Ovary (tissue), 10 donors: ENCODE results near the gene TACO1. TPM values are rescaled to one million over a fixed set of nuclear protein-coding genes. Genes with fewer than 3 reads are reported as not detected.

Experiments
- DNase-seq, 5 donors: peaks; one replicate each; pipeline ENCODE4 v3.0.0-alpha.2; 2019 to 2020
- H3K27ac ChIP-seq, 2 donors: fragments of 200-600 bp; one replicate each; pipeline versions ENCODE4 v1.5.1 to v1.8.0; 2019 to 2022
- H3K27me3 ChIP-seq: fragments of 200-600 bp; one replicate; pipeline ENCODE4 v1.8.0; 2022
- H3K36me3 ChIP-seq: fragments of 200-600 bp; sonication (generic); one replicate; pipeline ENCODE4 v1.5.1; 2019
- H3K4me1 ChIP-seq: one replicate; pipeline ENCODE4 v1.8.1; 2013; ENCODE audit warnings: mild to moderate bottlenecking, moderate library complexity; ENCODE audit not compliant: insufficient read depth
- H3K4me3 ChIP-seq: fragments of 200-600 bp; sonication (generic); one replicate; pipeline ENCODE4 v1.5.1; 2017
- H3K9me3 ChIP-seq, 2 donors: fragments of 200-600 bp in 1 of 2; sonication (generic) in 1 of 2; one replicate each; pipeline versions ENCODE4 v1.5.1 to v1.8.1; 2013 to 2019; ENCODE audit warnings: mild to moderate bottlenecking in 1 of 2, moderate library complexity in 1 of 2
- EP300 ChIP-seq: sonication (generic); formaldehyde crosslinking; IDR thresholded peaks from one replicate; pipeline ENCODE4 v1.6.1; 2017; ENCODE audit warnings: antibody characterized with exemption
- POLR2A ChIP-seq: fragments of 450-650 bp; IDR thresholded peaks from one replicate; pipeline ENCODE4 v1.6.1; 2017; ENCODE audit warnings: antibody characterized with exemption, mild to moderate bottlenecking, moderate library complexity
- WGBS, 3 donors: extraction: QIAGEN DNeasy Blood & Tissue Kit in 1 of 3; methylation state at CpG; one replicate each; pipeline versions ENCODE4 v1.1.5 to v1.1.7; 2013 to 2017; 5-methylcytosine and 5-hydroxymethylcytosine counted together
- intact Hi-C, 4 donors: fragments of 100-400 bp; cut with DNase I; formaldehyde crosslinking; loops; one replicate each; pipeline versions ENCODE4 v1.11.0 to v1.15.1; 2022 to 2023
- long read RNA-seq, 3 donors: library from polyadenylated mRNA in 2 of 3; unstranded in 2 of 3; transcript quantifications; one replicate each; pipeline ENCODE4 v2.0.0 and lab custom pipeline, GENCODE V29; 2021 to 2026
- polyA plus RNA-seq, 2 donors: library from polyadenylated mRNA; stranded (reverse); fragments of 200-250 nt in 1 of 2; fragments of 350-450 nt in 1 of 2; fragmentation: Illumina TruSeq in 1 of 2; extraction: RNeasy Lipid Tissue Mini Kit (QIAGEN cat#74804) in 1 of 2; gene quantifications; one replicate each; pipeline ENCODE4 v1.2.3, GENCODE V29; 2013 to 2014
- total RNA-seq, 7 donors: library from RNA; depleted of rRNA in 2 of 7; stranded (reverse); fragments of >200 nt in 2 of 7; fragmentation: NEBNext Ultra II Directional in 3 of 7; extraction: Animal tissue kit (Norgen Biotek cat#: 25700) in 3 of 7; gene quantifications; one replicate each; pipeline versions ENCODE4 v1.1.0 to v1.2.4, GENCODE V29; 2016 to 2023
- TF ChIP-seq, protein P1 (sequence below), 3 donors: fragments of 450-650 bp in 2 of 3; fragments of 200-600 bp in 1 of 3; IDR thresholded peaks; one replicate each; pipeline versions ENCODE4 v1.5.1 to v1.8.0; 2016 to 2022; ENCODE audit warnings: antibody characterized with exemption in 3 of 3, mild to moderate bottlenecking in 1 of 3
- donor health status: DM: no; HTN: no; CAD: no; lungs with moderate emphysema.
- donor health status: DM: no; HTN: no; CAD: no.
- donor health status: Bipolar disorder and iron deficiency.
- donor health status: DM: yes; HTN: yes; CAD: no.
- donor health status: DM: no; HTN: no; CAD: no.
- donor health status: DM: yes; HTN: yes; CAD: no.

TACO1 gene
- total RNA-seq: 10 to 100 TPM in 6 of 7 donors, 1 to 10 TPM in 1; 7.4 to 17.7 (median 12.5) TPM
- 10 to 100 TPM; 13.2 to 24.9 TPM for polyA plus RNA-seq
- long read RNA-seq, donor 1, transcript TACO1-201 (5 exons, 1,469 nt): major isoform, 33 of 36 reads
- long read RNA-seq, donor 1, partial matches to known transcripts: 1 of 36 reads
- long read RNA-seq, donor 1, other reads (novel, unspliced or antisense): 2 of 36 reads
- long read RNA-seq, donor 2, transcript TACO1-201 (5 exons, 1,469 nt): major isoform, 10 of 10 reads
- long read RNA-seq, donor 2, partial matches to known transcripts: 0 of 10 reads
- long read RNA-seq, donor 2, other reads (novel, unspliced or antisense): 0 of 10 reads
- long read RNA-seq, donor 3, transcript TACO1-201 (5 exons, 1,469 nt): major isoform, 16 of 22 reads
- long read RNA-seq, donor 3, partial matches to known transcripts: 3 of 22 reads
- long read RNA-seq, donor 3, other reads (novel, unspliced or antisense): 2 of 22 reads

DNA sequence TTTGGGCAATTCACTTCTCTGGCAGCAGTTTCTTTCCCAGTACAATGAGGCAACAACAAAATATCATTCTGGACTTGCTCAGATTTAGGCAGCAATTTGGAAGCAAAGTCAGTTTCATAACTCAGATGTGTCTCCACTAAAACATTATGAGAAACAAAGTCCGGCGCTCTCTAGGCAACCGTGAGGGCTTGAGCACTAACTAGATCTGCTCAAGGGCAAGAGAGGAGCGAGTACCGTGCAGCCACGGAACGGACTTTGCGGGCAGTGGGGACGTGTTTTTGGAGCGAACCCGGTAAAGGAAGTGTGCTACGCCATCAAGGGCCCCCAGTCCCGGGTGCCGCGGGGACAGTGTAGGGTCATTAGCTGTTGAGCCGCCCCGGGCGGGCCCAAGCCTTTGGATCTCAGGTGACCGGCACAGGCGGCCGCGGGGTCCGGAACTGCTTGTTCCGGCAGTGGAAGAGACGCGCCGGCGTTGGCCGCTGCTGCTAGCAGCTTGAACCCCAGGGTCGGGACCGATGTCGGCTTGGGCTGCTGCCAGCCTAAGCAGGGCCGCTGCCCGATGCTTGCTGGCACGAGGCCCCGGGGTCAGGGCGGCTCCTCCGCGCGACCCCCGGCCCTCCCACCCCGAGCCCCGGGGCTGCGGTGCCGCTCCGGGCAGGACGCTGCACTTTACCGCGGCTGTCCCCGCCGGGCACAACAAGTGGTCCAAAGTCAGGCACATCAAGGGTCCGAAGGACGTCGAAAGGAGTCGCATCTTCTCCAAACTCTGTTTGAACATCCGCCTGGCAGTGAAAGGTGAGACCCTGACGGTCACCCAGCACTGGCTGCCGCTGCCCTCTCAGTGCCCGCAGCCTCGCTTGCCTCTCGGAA lies at the start of gene TACO1:
TACO1 (plus strand) TSS at position 327 of the 870 bp plus-strand sequence; CDS start at position 516, 189 bp downstream.
- 0 to 2% (median 1%) methylated on average over 27 to 61 of the region's 61 CpGs for WGBS, 3 donors

DNA sequence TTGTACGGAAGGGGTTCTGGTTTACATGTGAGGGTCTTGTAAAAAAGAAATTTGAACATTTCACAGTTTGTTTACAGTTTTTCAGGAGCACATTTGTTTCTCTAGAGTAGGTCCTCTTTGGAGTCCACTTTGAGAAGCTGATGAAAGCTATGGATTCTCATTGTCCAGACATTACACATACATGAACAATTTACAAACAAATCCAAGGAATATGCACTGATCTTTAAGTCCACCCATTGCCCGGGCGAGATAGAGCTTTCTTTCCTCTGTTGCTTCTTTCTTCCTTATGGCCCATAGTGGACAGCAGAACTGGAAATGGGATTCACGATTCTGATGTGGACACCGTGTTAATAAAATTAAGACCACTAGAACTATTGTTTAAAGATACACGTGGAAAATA lies 48.5 kb upstream of the TACO1 start:
- Histone ChIP-seq H3K9me3 (no peaks in the 10 kb centered on the region), H3K4me3 (peak overlapping the region; percentile 99), H3K4me1 (peaks cover 7% of the 10 kb centered on the region), H3K27ac (no peak overlapping the region), H3K27me3 (no peaks in the 10 kb centered on the region), H3K36me3 (no peaks in the 10 kb centered on the region)
- no peak for DNase-seq
- WGBS, 3 donors: 29 to 47% (median 38%) methylated on average over 6 of the region's 6 CpGs
- TF ChIP-seq, protein P1, sequence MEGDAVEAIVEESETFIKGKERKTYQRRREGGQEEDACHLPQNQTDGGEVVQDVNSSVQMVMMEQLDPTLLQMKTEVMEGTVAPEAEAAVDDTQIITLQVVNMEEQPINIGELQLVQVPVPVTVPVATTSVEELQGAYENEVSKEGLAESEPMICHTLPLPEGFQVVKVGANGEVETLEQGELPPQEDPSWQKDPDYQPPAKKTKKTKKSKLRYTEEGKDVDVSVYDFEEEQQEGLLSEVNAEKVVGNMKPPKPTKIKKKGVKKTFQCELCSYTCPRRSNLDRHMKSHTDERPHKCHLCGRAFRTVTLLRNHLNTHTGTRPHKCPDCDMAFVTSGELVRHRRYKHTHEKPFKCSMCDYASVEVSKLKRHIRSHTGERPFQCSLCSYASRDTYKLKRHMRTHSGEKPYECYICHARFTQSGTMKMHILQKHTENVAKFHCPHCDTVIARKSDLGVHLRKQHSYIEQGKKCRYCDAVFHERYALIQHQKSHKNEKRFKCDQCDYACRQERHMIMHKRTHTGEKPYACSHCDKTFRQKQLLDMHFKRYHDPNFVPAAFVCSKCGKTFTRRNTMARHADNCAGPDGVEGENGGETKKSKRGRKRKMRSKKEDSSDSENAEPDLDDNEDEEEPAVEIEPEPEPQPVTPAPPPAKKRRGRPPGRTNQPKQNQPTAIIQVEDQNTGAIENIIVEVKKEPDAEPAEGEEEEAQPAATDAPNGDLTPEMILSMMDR (IDR thresholded peaks at IDR 0.05): no peak
- TF ChIP-seq EP300: no peak
- TF ChIP-seq POLR2A: no peak
- intact Hi-C loops: no loop called here

More for the DNA sequence above, at the start of gene TACO1:
- H3K27me3 ChIP-seq: no peaks in the 10 kb centered on the region
- peaks cover 10% of the 10 kb centered on the region for H3K4me1 ChIP-seq
- no peaks in the 10 kb centered on the region for H3K9me3 ChIP-seq
- H3K4me3 ChIP-seq: peak within 1 kb of the TSS; percentile 65
- intact Hi-C loops: no loop called here
- TF ChIP-seq POLR2A: peak; percentile 31
- TF ChIP-seq, protein P1 (IDR thresholded peaks at IDR 0.05): no peak
- no peak for TF ChIP-seq EP300
- peak within 1 kb of the TSS; percentile 48 to 57 for H3K27ac ChIP-seq
- no peaks in the 10 kb centered on the region for H3K36me3 ChIP-seq
- peak; percentile 72 to 86 (median 81) for DNase-seq

DNA sequence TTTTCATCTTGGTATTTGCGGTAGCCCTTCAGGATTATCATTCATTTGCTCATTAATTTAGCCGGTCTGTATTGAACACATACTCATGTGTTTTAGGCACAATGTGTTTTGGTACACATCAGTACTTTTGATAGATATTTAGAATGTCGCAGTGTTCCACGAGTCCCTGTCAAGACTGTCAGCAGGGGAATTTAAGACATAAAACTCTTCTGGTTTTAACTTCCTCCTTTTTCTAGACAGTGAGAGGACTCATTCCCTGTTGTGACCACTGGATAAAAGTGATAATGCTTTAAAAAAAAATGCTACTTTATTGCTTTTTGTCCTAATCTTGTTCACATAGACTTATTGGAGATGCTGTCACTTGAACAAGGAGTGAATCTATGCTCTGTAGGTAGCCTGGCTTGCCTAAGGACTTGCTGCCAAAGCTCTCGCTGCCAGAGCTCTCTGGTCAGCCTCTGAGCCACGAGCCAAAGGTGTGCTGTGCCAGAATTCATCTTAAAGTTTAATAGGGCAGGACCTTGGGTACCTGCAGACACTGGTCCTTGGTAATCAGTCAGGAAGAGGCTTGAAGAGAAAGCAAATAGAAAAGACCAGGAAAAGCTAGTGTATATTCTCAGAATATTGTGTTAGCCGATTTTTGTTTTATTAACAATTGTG lies 45.1 kb upstream of the TACO1 start:
- Histone ChIP-seq H3K9me3 (no peaks in the 10 kb centered on the region), H3K4me3 (no peak overlapping the region), H3K27me3 (no peaks in the 10 kb centered on the region), H3K27ac (no peak overlapping the region), H3K36me3 (no peaks in the 10 kb centered on the region), H3K4me1 (peaks cover 12% of the 10 kb centered on the region)
- intact Hi-C loops: no loop called here
- 67 to 74% (median 69%) methylated on average over 7 of the region's 7 CpGs for WGBS, 3 donors
- no peak for TF ChIP-seq POLR2A
- TF ChIP-seq EP300: no peak
- TF ChIP-seq, protein P1 (IDR thresholded peaks at IDR 0.05): no peak
- no peak for DNase-seq

DNA sequence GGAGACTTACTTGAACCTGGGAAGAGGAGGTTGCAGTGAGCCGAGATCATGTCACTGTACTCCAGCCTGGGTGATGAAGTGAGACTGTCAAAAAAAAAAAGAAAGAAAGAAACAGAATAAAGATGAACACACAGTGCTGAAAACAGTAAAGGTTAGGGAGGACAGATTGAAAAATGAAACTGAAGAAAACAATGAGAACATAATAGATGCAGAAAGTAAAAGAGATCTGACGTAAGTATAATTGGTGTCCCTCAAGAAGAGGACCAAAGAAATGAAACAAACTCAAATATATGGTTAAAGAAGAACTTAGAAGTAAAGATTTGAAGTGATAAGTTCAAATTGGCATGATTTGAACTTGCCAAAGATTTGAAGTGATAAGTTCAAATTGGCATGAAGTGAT lies 43.3 kb upstream of the TACO1 start:
- no peaks in the 10 kb centered on the region for H3K27me3 ChIP-seq
- no peak for DNase-seq
- TF ChIP-seq, protein P1 (IDR thresholded peaks at IDR 0.05): no peak
- TF ChIP-seq EP300 (no peak), POLR2A (no peak)
- intact Hi-C loops: no loop called here
- no peak overlapping the region for H3K4me3 ChIP-seq
- H3K36me3 ChIP-seq: no peaks in the 10 kb centered on the region
- no peak overlapping the region for H3K27ac ChIP-seq
- 99 to 100% (median 100%) methylated on average over 2 of the region's 2 CpGs for WGBS, 3 donors
- no peaks in the 10 kb centered on the region for H3K9me3 ChIP-seq
- peaks cover 10% of the 10 kb centered on the region for H3K4me1 ChIP-seq
